ENCODE measurements around the gene KHDC1L.

KHDC1L gene

GRCh38 chr6:73176057-73176456 is 49.2 kb downstream of the KHDC1L start:
- no peak overlapping the region for H3K4me3 ChIP-seq (replicated peaks; ENCODE audit: insufficient read depth, low read length)
- DNase-seq (ENCODE audit: low read depth in 1 of 2, low spot score in 1 of 2): no peak
- H3K27me3 ChIP-seq (ENCODE audit: insufficient read depth, poor library complexity, severe bottlenecking): no peaks in the 10 kb centered on the region
- H3K27ac ChIP-seq (replicated peaks): no peak overlapping the region
- TF ChIP-seq SPI1 (IDR thresholded peaks at IDR 0.05; ENCODE audit: borderline replicate concordance, low read depth) (no peak), POLR2AphosphoS5 (IDR thresholded peaks at IDR 0.05; ENCODE audit: low read depth) (no peak), CTCF (IDR thresholded peaks at IDR 0.05; ENCODE audit: insufficient read depth, low read length) (no peak), GABPA (IDR thresholded peaks at IDR 0.05; ENCODE audit: low read depth) (no peak), REST (IDR thresholded peaks at IDR 0.05; ENCODE audit: insufficient replicate concordance, low read depth) (no peak)

- Histone ChIP-seq H3K27ac (replicated peaks) (no peak overlapping the region), H3K4me3 (replicated peaks; ENCODE audit: insufficient read depth, low read length) (no peak overlapping the region), H3K27me3 (ENCODE audit: insufficient read depth, poor library complexity, severe bottlenecking) (no peaks in the 10 kb centered on the region)
- DNase-seq (ENCODE audit: low read depth in 1 of 2, low spot score in 1 of 2): no peak
- no peak for TF ChIP-seq REST (IDR thresholded peaks at IDR 0.05; ENCODE audit: insufficient replicate concordance, low read depth)
- no peak for TF ChIP-seq CTCF (IDR thresholded peaks at IDR 0.05; ENCODE audit: insufficient read depth, low read length)
- TF ChIP-seq SPI1 (IDR thresholded peaks at IDR 0.05; ENCODE audit: borderline replicate concordance, low read depth): no peak
- no peak for TF ChIP-seq GABPA (IDR thresholded peaks at IDR 0.05; ENCODE audit: low read depth)
- no peak for TF ChIP-seq POLR2AphosphoS5 (IDR thresholded peaks at IDR 0.05; ENCODE audit: low read depth)
These were observed 50.6 kb downstream of the KHDC1L start for GRCh38 chr6:73174646-73175045.
